ENCODE results near the gene MACROH2A1. TPM values are rescaled to one million over a fixed set of nuclear protein-coding genes. Genes with fewer than 3 reads are reported as not detected.

MACROH2A1 gene
- polyA plus RNA-seq, 2 of the 4 experiments (the other 2 are of a cell fraction): 158 to 172 TPM

DNA sequence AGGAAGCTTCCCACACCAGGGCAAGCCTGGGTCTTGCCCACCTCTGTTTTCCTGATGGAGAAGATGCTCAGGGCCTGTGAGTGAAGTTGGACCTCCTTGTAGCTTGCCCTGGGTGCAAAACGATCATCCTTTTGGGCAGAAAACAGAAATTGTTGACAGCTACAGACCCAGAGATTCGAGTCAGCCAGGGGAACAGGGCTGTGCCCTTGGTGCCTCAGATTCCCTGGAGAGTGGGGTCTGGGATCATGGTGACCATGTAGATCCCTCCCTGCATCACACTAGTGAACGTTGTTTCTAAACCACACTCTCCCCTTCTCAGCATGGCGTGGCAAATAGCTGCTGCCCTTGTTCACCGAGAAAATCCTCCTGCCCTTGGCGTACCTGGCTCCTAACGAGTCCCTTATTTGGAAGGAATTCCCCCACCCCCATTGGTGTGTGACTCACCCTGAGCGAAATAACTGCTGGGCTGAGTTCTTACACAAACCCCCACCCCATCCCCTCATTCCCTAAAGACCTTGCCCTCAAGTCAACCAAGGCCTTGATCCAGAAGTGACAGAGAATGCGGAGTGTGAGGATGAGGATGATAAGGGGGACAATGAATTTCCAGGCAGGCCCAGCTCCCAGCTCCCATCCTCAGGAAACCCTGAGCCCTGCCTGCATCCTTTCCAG, 49.2 kb upstream of the MACROH2A1 start:
- FAIRE-seq: no peak
- H3K9me3 ChIP-seq: no peaks in the 10 kb centered on the region
- no peaks in the 10 kb centered on the region for H3K4me1 ChIP-seq
- POLR2A ChIA-PET: no interaction called here
- TF ChIP-seq JUN (IDR thresholded peaks at IDR 0.05): no peak
- TF ChIP-seq MAFK (IDR thresholded peaks at IDR 0.05; ENCODE audit: partially characterized antibody): no peak
- no peak for TF ChIP-seq RARB (CRISPR knock-in tag; IDR thresholded peaks at IDR 0.05)
- no peak for TF ChIP-seq RFX5 (IDR thresholded peaks at IDR 0.05)
- no peak for TF ChIP-seq RNF2 (IDR thresholded peaks at IDR 0.05; ENCODE audit: borderline replicate concordance, low read depth)
- TF ChIP-seq ZFP36 (IDR thresholded peaks at IDR 0.05; ENCODE audit: borderline replicate concordance, partially characterized antibody): no peak
- no peak for TF ChIP-seq POLR2AphosphoS2 (conservative IDR thresholded peaks at IDR 0.05; ENCODE audit: low read length)
- no peak for TF ChIP-seq CBX2 (IDR thresholded peaks at IDR 0.05; ENCODE audit: borderline replicate concordance, low read depth)
- TF ChIP-seq HOXB13 (CRISPR knock-in tag; IDR thresholded peaks at IDR 0.05; ENCODE audit: low read depth): no peak
- no peak for TF ChIP-seq CHD2 (IDR thresholded peaks at IDR 0.05; ENCODE audit: low read length, partially characterized antibody)
- 30% methylated on average over 9 of the region's 9 CpGs for WGBS (ENCODE audit: missing lambda C conversion rate)
- no peak overlapping the region for H3K27ac ChIP-seq
- no peak for ATAC-seq
- CTCF ChIA-PET: interaction anchor here (1.0 to 37.5 kb wide), 8 partner anchors 8 to 113 kb away, joined by 3 to 1932 read pairs (median 21); no protein-coding TSS in a partner anchor
- H3K4me2 ChIP-seq: no peak overlapping the region
- no peak for DNase-seq (ENCODE audit: low read depth in 1 of 2, low spot score in 1 of 2)
- no peak overlapping the region for H3K4me3 ChIP-seq

DNA sequence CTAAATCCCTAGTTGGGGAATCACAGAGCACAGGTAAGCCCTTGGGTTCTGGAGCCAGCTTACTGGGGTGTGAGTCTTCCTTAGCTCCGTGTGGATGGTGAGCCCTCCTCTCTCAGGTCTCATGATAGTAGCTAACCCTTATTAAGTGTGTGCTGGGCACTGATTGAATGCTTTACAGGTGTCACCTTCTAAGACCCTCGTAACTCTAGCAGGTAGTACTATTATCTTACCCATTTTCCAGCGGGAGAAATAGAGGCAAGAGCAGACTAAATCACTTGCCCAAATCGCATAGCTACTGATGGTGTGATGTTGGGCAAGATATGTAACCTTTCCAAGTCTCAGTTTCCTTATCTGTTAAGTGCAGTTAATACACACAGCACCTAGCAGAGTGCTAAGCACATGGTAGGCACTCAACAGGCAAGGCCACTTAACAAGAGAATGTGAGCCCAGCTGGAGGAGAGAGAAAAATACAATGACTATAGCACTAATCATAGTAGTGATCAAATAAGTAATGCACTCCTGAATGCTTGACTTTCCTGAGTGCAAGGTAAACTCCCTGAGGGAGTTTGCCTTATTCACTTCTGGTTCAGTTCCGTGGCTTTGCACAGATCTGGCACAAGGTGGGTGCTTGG, 48.4 kb upstream of the MACROH2A1 start, which contains the start of gene DCANP1:
Gene DCANP1 (minus strand): TSS at position 51 of the 632 bp plus-strand sequence. CDS start 240 bp downstream, outside the sequence.
- FAIRE-seq: no peak
- DNase-seq (ENCODE audit: low read depth in 1 of 2, low spot score in 1 of 2): no peak

DNA sequence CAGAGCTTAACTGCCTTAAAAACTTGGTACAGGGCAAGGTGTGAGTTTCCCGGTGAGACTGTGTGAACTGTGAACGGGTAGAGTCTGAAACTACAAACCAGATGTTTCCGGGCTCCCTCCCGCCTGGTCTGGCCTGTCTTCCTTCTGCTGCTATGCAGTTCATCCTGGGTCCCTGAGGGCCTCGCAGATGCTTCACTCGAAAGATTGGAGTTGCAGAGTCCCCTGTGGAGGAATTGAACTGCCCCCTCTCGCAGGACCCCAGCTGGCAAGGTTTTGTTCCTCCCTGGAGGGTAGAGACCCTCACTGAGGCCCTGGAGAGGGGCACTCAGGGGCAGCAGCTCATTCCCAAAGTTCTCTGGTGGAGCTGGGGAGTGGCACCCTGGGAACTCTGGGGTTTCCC, 47.6 kb upstream of the MACROH2A1 start:
- H3K27ac ChIP-seq: no peak overlapping the region

More for the DNA sequence above, 48.4 kb upstream of the MACROH2A1 start, which contains the start of gene DCANP1:
- no peak for ATAC-seq
- no peak for TF ChIP-seq RCOR1 (IDR thresholded peaks at IDR 0.05; ENCODE audit: low read depth, low read length)
- no peak for TF ChIP-seq FOSB (CRISPR knock-in tag; IDR thresholded peaks at IDR 0.05)
- TF ChIP-seq, protein P1, sequence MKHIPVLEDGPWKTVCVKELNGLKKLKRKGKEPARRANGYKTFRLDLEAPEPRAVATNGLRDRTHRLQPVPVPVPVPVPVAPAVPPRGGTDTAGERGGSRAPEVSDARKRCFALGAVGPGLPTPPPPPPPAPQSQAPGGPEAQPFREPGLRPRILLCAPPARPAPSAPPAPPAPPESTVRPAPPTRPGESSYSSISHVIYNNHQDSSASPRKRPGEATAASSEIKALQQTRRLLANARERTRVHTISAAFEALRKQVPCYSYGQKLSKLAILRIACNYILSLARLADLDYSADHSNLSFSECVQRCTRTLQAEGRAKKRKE (CRISPR knock-in tag; IDR thresholded peaks at IDR 0.05; ENCODE audit: low read depth): no peak
- TF ChIP-seq RARB (CRISPR knock-in tag; IDR thresholded peaks at IDR 0.05): no peak
- TF ChIP-seq, protein P2, sequence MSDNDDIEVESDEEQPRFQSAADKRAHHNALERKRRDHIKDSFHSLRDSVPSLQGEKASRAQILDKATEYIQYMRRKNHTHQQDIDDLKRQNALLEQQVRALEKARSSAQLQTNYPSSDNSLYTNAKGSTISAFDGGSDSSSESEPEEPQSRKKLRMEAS (IDR thresholded peaks at IDR 0.05): no peak
- TF ChIP-seq ZFP36 (IDR thresholded peaks at IDR 0.05; ENCODE audit: borderline replicate concordance, partially characterized antibody): no peak
- TF ChIP-seq HDAC2 (IDR thresholded peaks at IDR 0.05): no peak
- TF ChIP-seq RFX5 (IDR thresholded peaks at IDR 0.05): no peak
- no peak for TF ChIP-seq EHMT2 (IDR thresholded peaks at IDR 0.05; ENCODE audit: low read depth)
- TF ChIP-seq FOSL2 (IDR thresholded peaks at IDR 0.05): no peak
- no peak for TF ChIP-seq FOSL2 (CRISPR knock-in tag; IDR thresholded peaks at IDR 0.05)
- no peak for TF ChIP-seq TFCP2L1 (CRISPR knock-in tag; IDR thresholded peaks at IDR 0.05)
- TF ChIP-seq HEYL (CRISPR knock-in tag; IDR thresholded peaks at IDR 0.05): no peak
- no peak for TF ChIP-seq POLR2AphosphoS2 (conservative IDR thresholded peaks at IDR 0.05; ENCODE audit: low read length)
- TF ChIP-seq, protein P3, sequence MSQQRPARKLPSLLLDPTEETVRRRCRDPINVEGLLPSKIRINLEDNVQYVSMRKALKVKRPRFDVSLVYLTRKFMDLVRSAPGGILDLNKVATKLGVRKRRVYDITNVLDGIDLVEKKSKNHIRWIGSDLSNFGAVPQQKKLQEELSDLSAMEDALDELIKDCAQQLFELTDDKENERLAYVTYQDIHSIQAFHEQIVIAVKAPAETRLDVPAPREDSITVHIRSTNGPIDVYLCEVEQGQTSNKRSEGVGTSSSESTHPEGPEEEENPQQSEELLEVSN (IDR thresholded peaks at IDR 0.05; ENCODE audit: borderline replicate concordance, low read depth): no peak
- no peak for TF ChIP-seq CEBPB (IDR thresholded peaks at IDR 0.05)
- TF ChIP-seq BHLHE40 (IDR thresholded peaks at IDR 0.05; ENCODE audit: low read depth, low read length): no peak
- CTCF ChIA-PET: interaction anchor here (1.5 to 37.5 kb wide), 7 partner anchors 10 to 114 kb away, joined by 6 to 1932 read pairs (median 22); no protein-coding TSS in a partner anchor
- no peak within 1 kb of the TSS for H3K27ac ChIP-seq
- no peaks in the 10 kb centered on the region for H3K4me1 ChIP-seq
- POLR2A ChIA-PET: no interaction called here
- no peak within 1 kb of the TSS for H3K4me2 ChIP-seq
- WGBS (ENCODE audit: missing lambda C conversion rate): 18% methylated on average over 5 of the region's 5 CpGs
- no peaks in the 10 kb centered on the region for H3K9me3 ChIP-seq
- H3K4me3 ChIP-seq: no peak within 1 kb of the TSS

More for the DNA sequence above, 47.6 kb upstream of the MACROH2A1 start:
- ATAC-seq (no peak), FAIRE-seq (no peak), DNase-seq (ENCODE audit: low read depth in 1 of 2, low spot score in 1 of 2) (no peak)
- ChIA-PET CTCF (interaction anchor here (1.7 to 37.5 kb wide), 6 partner anchors 11 to 115 kb away, joined by 6 to 1932 read pairs (median 32); no protein-coding TSS in a partner anchor), POLR2A (no interaction called here)
- Histone ChIP-seq H3K4me2 (no peak overlapping the region), H3K9me3 (no peaks in the 10 kb centered on the region), H3K4me1 (no peaks in the 10 kb centered on the region), H3K4me3 (no peak overlapping the region)
- WGBS (ENCODE audit: missing lambda C conversion rate): 71% methylated on average over 7 of the region's 7 CpGs
- TF ChIP-seq, protein P4, sequence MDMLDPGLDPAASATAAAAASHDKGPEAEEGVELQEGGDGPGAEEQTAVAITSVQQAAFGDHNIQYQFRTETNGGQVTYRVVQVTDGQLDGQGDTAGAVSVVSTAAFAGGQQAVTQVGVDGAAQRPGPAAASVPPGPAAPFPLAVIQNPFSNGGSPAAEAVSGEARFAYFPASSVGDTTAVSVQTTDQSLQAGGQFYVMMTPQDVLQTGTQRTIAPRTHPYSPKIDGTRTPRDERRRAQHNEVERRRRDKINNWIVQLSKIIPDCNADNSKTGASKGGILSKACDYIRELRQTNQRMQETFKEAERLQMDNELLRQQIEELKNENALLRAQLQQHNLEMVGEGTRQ (IDR thresholded peaks at IDR 0.05): no peak
